Ishikawa (cell line): ENCODE measurements around the gene GRAMD1B.

Experiments
- CEBPB ChIP-seq: IDR thresholded peaks from 2 replicates; pipeline ENCODE4 v1.6.1; 2012
- CREB1 ChIP-seq: IDR thresholded peaks from 2 replicates; pipeline ENCODE4 v1.6.1; 2012; ENCODE audit warnings: low read depth
- EGR1 ChIP-seq: IDR thresholded peaks from 2 replicates; pipeline ENCODE4 v1.6.1; 2012
- EP300 ChIP-seq: IDR thresholded peaks from 2 replicates; pipeline ENCODE4 v1.6.1; 2012; ENCODE audit warnings: borderline replicate concordance
- FOXM1 ChIP-seq: IDR thresholded peaks from 2 replicates; pipeline ENCODE4 v1.6.1; 2012; ENCODE audit warnings: low read depth, borderline replicate concordance
- RAD21 ChIP-seq: IDR thresholded peaks from 2 replicates; pipeline ENCODE4 v1.6.1; 2012; ENCODE audit warnings: low read depth
- TAF1 ChIP-seq: IDR thresholded peaks from 2 replicates; pipeline ENCODE4 v1.6.1; 2012; ENCODE audit warnings: low read depth, mild to moderate bottlenecking
- YY1 ChIP-seq: IDR thresholded peaks from 2 replicates; pipeline ENCODE4 v1.6.1; 2012; ENCODE audit warnings: low read depth
- ZBTB7A ChIP-seq: IDR thresholded peaks from 2 replicates; pipeline ENCODE4 v1.6.1; 2012; ENCODE audit warnings: low read depth
- TF ChIP-seq, protein P1 (sequence below): IDR thresholded peaks from 2 replicates; pipeline ENCODE4 v1.6.1; 2012
- TF ChIP-seq, protein P2 (sequence below): IDR thresholded peaks from 2 replicates; pipeline ENCODE4 v1.6.1; 2012
- TF ChIP-seq, protein P3 (sequence below): IDR thresholded peaks from 2 replicates; pipeline ENCODE4 v1.6.1; 2012; ENCODE audit warnings: low read depth, mild to moderate bottlenecking

DNA sequence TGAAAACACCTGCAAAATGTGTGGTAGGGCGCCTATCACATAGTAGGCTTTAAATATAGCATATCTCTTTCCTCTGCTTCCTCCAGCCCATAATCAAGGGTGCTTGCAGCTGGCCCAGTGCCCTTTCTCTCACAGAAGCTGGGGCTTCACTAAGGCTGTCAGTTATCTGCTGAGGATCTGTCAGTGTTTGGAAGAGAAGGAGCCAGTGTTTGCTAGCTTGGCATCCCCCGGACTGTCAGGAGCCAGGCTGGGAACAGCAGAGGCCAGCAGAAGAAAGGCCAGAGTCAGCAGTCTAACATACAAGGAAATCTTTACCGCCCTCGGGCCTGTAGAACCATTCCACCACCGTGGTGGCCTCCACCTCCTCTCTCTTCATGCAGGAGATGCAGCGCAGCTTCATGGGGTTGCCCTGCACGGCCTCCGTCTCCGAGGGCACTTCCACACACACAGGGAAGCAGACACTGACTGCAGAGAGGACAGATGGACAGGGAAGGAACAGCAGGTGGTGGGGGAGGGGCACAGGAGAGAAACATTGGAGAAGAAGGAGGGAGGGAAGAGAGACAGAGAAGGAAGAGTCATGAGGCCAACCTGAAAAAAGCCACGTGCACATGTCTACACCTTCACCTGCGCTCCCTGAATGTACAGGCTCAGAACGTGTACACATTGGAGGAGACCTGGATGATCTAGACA lies 215.4 kb downstream of the GRAMD1B start:
- TF ChIP-seq, protein P1, sequence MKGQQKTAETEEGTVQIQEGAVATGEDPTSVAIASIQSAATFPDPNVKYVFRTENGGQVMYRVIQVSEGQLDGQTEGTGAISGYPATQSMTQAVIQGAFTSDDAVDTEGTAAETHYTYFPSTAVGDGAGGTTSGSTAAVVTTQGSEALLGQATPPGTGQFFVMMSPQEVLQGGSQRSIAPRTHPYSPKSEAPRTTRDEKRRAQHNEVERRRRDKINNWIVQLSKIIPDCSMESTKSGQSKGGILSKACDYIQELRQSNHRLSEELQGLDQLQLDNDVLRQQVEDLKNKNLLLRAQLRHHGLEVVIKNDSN = no peak
- TF ChIP-seq RAD21 (no peak), CREB1 (no peak), EP300 (no peak), FOXM1 (no peak), TAF1 (no peak), EGR1 (no peak), ZBTB7A (no peak), YY1 (no peak), CEBPB (no peak)
- TF ChIP-seq, protein P2, sequence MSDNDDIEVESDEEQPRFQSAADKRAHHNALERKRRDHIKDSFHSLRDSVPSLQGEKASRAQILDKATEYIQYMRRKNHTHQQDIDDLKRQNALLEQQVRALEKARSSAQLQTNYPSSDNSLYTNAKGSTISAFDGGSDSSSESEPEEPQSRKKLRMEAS = no peak
- TF ChIP-seq, protein P3, sequence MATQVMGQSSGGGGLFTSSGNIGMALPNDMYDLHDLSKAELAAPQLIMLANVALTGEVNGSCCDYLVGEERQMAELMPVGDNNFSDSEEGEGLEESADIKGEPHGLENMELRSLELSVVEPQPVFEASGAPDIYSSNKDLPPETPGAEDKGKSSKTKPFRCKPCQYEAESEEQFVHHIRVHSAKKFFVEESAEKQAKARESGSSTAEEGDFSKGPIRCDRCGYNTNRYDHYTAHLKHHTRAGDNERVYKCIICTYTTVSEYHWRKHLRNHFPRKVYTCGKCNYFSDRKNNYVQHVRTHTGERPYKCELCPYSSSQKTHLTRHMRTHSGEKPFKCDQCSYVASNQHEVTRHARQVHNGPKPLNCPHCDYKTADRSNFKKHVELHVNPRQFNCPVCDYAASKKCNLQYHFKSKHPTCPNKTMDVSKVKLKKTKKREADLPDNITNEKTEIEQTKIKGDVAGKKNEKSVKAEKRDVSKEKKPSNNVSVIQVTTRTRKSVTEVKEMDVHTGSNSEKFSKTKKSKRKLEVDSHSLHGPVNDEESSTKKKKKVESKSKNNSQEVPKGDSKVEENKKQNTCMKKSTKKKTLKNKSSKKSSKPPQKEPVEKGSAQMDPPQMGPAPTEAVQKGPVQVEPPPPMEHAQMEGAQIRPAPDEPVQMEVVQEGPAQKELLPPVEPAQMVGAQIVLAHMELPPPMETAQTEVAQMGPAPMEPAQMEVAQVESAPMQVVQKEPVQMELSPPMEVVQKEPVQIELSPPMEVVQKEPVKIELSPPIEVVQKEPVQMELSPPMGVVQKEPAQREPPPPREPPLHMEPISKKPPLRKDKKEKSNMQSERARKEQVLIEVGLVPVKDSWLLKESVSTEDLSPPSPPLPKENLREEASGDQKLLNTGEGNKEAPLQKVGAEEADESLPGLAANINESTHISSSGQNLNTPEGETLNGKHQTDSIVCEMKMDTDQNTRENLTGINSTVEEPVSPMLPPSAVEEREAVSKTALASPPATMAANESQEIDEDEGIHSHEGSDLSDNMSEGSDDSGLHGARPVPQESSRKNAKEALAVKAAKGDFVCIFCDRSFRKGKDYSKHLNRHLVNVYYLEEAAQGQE = no peak
